ENCODE measurements around the gene XYLT1. TPM values are rescaled to one million over a fixed set of nuclear protein-coding genes. Genes with fewer than 3 reads are reported as not detected.

Gene XYLT1
- total RNA-seq, 1 experiment from 2014 or later, result 13.0 TPM

- peaks cover 21% of the 10 kb centered on the region for H3K4me1 ChIP-seq (replicated peaks)
- no peak for DNase-seq (ENCODE audit: low read depth in 1 of 2, low spot score in 2 of 2)
- H3K9me3 ChIP-seq (replicated peaks), result no peaks in the 10 kb centered on the region
- H3K4me3 ChIP-seq, result no peak overlapping the region
- H3K27me3 ChIP-seq (replicated peaks), result no peaks in the 10 kb centered on the region
- H3K36me3 ChIP-seq, result no peaks in the 10 kb centered on the region
- H3K27ac ChIP-seq, result no peak overlapping the region
Measured at GRCh38 chr16:17348826-17349225, 121.9 kb downstream of the XYLT1 start.

- Histone ChIP-seq H3K36me3 (no peaks in the 10 kb centered on the region), H3K4me3 (no peak overlapping the region), H3K27me3 (replicated peaks) (no peaks in the 10 kb centered on the region), H3K27ac (no peak overlapping the region), H3K4me1 (replicated peaks) (peaks cover 21% of the 10 kb centered on the region), H3K9me3 (replicated peaks) (no peaks in the 10 kb centered on the region)
- no peak for DNase-seq (ENCODE audit: low read depth in 1 of 2, low spot score in 2 of 2)
Measured at GRCh38 chr16:17348042-17348783, 122.5 kb downstream of the XYLT1 start.

- no peak overlapping the region for H3K27ac ChIP-seq
Measured at GRCh38 chr16:17347624-17348023, 123.1 kb downstream of the XYLT1 start.

GRCh38 chr16:17346621-17347569 is 123.9 kb downstream of the XYLT1 start:
- Histone ChIP-seq H3K36me3 (no peaks in the 10 kb centered on the region), H3K27ac (no peak overlapping the region), H3K4me3 (no peak overlapping the region), H3K9me3 (replicated peaks) (no peaks in the 10 kb centered on the region), H3K4me1 (replicated peaks) (peaks cover 17% of the 10 kb centered on the region), H3K27me3 (replicated peaks) (no peaks in the 10 kb centered on the region)
- no peak for DNase-seq (ENCODE audit: low read depth in 1 of 2, low spot score in 2 of 2)

More at GRCh38 chr16:17347624-17348023, 123.1 kb downstream of the XYLT1 start:
- H3K36me3 ChIP-seq, result no peaks in the 10 kb centered on the region
- no peaks in the 10 kb centered on the region for H3K27me3 ChIP-seq (replicated peaks)
- H3K9me3 ChIP-seq (replicated peaks), result no peaks in the 10 kb centered on the region
- H3K4me1 ChIP-seq (replicated peaks), result peaks cover 21% of the 10 kb centered on the region
- DNase-seq (ENCODE audit: low read depth in 1 of 2, low spot score in 2 of 2), result no peak
- H3K4me3 ChIP-seq, result no peak overlapping the region

GRCh38 chr16:17345043-17345442 is 125.7 kb downstream of the XYLT1 start:
- Histone ChIP-seq H3K9me3 (replicated peaks) (no peaks in the 10 kb centered on the region; the same call in 1 of the 2 replicates), H3K4me3 (no peak overlapping the region), H3K27ac (no peak overlapping the region), H3K4me1 (replicated peaks) (peaks cover 7% of the 10 kb centered on the region; the same call in 1 of the 2 replicates), H3K27me3 (replicated peaks) (no peaks in the 10 kb centered on the region), H3K36me3 (no peaks in the 10 kb centered on the region)
- DNase-seq (ENCODE audit: low read depth in 1 of 2, low spot score in 2 of 2), result no peak

GRCh38 chr16:17343728-17344127 is 127.0 kb downstream of the XYLT1 start:
- Histone ChIP-seq H3K4me1 (replicated peaks) (peaks cover 7% of the 10 kb centered on the region; the same call in 1 of the 2 replicates), H3K36me3 (no peaks in the 10 kb centered on the region), H3K27ac (no peak overlapping the region), H3K4me3 (no peak overlapping the region), H3K27me3 (replicated peaks) (no peaks in the 10 kb centered on the region), H3K9me3 (replicated peaks) (no peaks in the 10 kb centered on the region; the same call in 1 of the 2 replicates)
- DNase-seq (ENCODE audit: low read depth in 1 of 2, low spot score in 2 of 2), result no peak

- Histone ChIP-seq H3K27ac (no peak overlapping the region), H3K27me3 (replicated peaks) (no peaks in the 10 kb centered on the region), H3K4me3 (no peak overlapping the region), H3K4me1 (replicated peaks) (peaks cover 7% of the 10 kb centered on the region; the same call in 1 of the 2 replicates), H3K9me3 (replicated peaks) (no peaks in the 10 kb centered on the region; the same call in 1 of the 2 replicates), H3K36me3 (no peaks in the 10 kb centered on the region)
- DNase-seq (ENCODE audit: low read depth in 1 of 2, low spot score in 2 of 2), result no peak
Measured at GRCh38 chr16:17343028-17343427, 127.7 kb downstream of the XYLT1 start.

- H3K9me3 ChIP-seq (replicated peaks), result no peaks in the 10 kb centered on the region; the same call in 1 of the 2 replicates
- no peaks in the 10 kb centered on the region for H3K27me3 ChIP-seq (replicated peaks)
- H3K36me3 ChIP-seq, result no peaks in the 10 kb centered on the region
- no peak for DNase-seq (ENCODE audit: low read depth in 1 of 2, low spot score in 2 of 2)
- H3K4me3 ChIP-seq, result no peak overlapping the region
- peaks cover 7% of the 10 kb centered on the region; the same call in 1 of the 2 replicates for H3K4me1 ChIP-seq (replicated peaks)
- no peak overlapping the region for H3K27ac ChIP-seq
Measured at GRCh38 chr16:17342031-17342430, 128.7 kb downstream of the XYLT1 start.

GRCh38 chr16:17340804-17341203 is 130.0 kb downstream of the XYLT1 start:
- no peaks in the 10 kb centered on the region; the same call in 1 of the 2 replicates for H3K9me3 ChIP-seq (replicated peaks)
- no peaks in the 10 kb centered on the region for H3K36me3 ChIP-seq
- DNase-seq (ENCODE audit: low read depth in 1 of 2, low spot score in 2 of 2), result no peak
- no peak overlapping the region for H3K4me3 ChIP-seq
- no peaks in the 10 kb centered on the region for H3K27me3 ChIP-seq (replicated peaks)
- peaks cover 7% of the 10 kb centered on the region; the same call in 1 of the 2 replicates for H3K4me1 ChIP-seq (replicated peaks)
- no peak overlapping the region for H3K27ac ChIP-seq

GRCh38 chr16:17339764-17340541 is 130.8 kb downstream of the XYLT1 start:
- Histone ChIP-seq H3K27ac (no peak overlapping the region), H3K4me3 (no peak overlapping the region), H3K36me3 (no peaks in the 10 kb centered on the region), H3K27me3 (replicated peaks) (no peaks in the 10 kb centered on the region), H3K9me3 (replicated peaks) (no peaks in the 10 kb centered on the region; the same call in 1 of the 2 replicates), H3K4me1 (replicated peaks) (peaks cover 7% of the 10 kb centered on the region; the same call in 1 of the 2 replicates)
- DNase-seq (ENCODE audit: low read depth in 1 of 2, low spot score in 2 of 2), result no peak

GRCh38 chr16:17338244-17338643 is 132.5 kb downstream of the XYLT1 start:
- DNase-seq (ENCODE audit: low read depth in 1 of 2, low spot score in 2 of 2), result no peak
- no peaks in the 10 kb centered on the region for H3K27me3 ChIP-seq (replicated peaks)
- H3K4me1 ChIP-seq (replicated peaks), result peaks cover 13% of the 10 kb centered on the region
- H3K9me3 ChIP-seq (replicated peaks), result no peaks in the 10 kb centered on the region; the same call in 1 of the 2 replicates
- H3K27ac ChIP-seq, result no peak overlapping the region
- H3K4me3 ChIP-seq, result no peak overlapping the region
- no peaks in the 10 kb centered on the region for H3K36me3 ChIP-seq

- no peaks in the 10 kb centered on the region for H3K36me3 ChIP-seq
- DNase-seq (ENCODE audit: low read depth in 1 of 2, low spot score in 2 of 2), result no peak
- peaks cover 13% of the 10 kb centered on the region for H3K4me1 ChIP-seq (replicated peaks)
- H3K9me3 ChIP-seq (replicated peaks), result no peaks in the 10 kb centered on the region; the same call in 1 of the 2 replicates
- H3K4me3 ChIP-seq, result no peak overlapping the region
- H3K27me3 ChIP-seq (replicated peaks), result no peaks in the 10 kb centered on the region
- H3K27ac ChIP-seq, result no peak overlapping the region
Measured at GRCh38 chr16:17336530-17336900, 134.2 kb downstream of the XYLT1 start.

- no peak for DNase-seq (ENCODE audit: low read depth in 1 of 2, low spot score in 2 of 2)
Measured at GRCh38 chr16:17335826-17336529, 134.8 kb downstream of the XYLT1 start.

More at GRCh38 chr16:17335826-17336529, 134.8 kb downstream of the XYLT1 start:
- Histone ChIP-seq H3K36me3 (no peaks in the 10 kb centered on the region), H3K4me3 (no peak overlapping the region), H3K4me1 (replicated peaks) (peaks cover 13% of the 10 kb centered on the region), H3K9me3 (replicated peaks) (no peaks in the 10 kb centered on the region; the same call in 1 of the 2 replicates), H3K27ac (no peak overlapping the region), H3K27me3 (replicated peaks) (no peaks in the 10 kb centered on the region)
